ENCODE results near the gene RAB36. TPM values are rescaled to one million over a fixed set of nuclear protein-coding genes. Genes with fewer than 3 reads are reported as not detected.

Gene RAB36
- total RNA-seq, 1 donor from 2014 or later = not detected

- intact Hi-C loops (cut with micrococcal nuclease) = no loop called here
These were observed 58.3 kb downstream of the RAB36 start for GRCh38 chr22:23203452-23204124.

DNA sequence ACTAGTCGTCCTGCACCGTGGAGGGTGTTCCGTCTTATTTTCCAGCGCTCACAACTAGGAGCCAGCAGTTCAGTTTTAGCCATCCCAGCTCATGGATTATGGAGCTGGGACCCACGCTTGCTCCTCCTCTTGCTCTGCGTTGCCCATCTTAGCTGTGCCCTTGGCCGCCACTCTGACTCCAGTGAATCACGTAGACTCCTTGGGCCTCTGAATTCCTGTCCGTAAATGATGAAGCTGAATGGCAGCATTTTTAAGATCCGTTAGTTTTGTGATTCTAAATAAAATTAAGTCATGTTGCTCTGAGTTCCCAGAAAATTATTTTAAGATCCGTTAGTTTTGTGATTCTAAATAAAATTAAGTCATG is 58.8 kb downstream of the RAB36 start:
- intact Hi-C loops (cut with micrococcal nuclease) = no loop called here

GRCh38 chr22:23204541-23205157 is 59.4 kb downstream of the RAB36 start:
- intact Hi-C loops (cut with micrococcal nuclease) = no loop called here

GRCh38 chr22:23205339-23206049 is 60.2 kb downstream of the RAB36 start:
- intact Hi-C loops (cut with micrococcal nuclease) = no loop called here

DNA sequence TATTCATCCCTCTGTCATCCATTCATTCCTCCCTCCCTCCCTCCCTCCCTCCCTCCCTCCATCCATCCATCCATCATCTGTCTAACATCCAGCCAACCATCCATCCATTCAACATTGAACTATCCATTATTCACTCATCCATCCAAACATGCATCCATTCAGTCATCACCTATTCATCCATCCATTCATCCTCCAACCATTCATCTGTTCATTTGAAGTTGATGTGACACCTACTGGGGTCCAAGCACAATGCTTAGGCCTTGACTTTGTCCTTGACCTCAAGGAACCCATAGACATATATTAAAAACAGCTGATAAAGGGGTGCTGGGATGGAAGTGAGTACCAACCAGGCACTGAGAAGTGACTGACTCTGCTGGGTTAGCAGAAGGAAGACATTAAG is 61.6 kb downstream of the RAB36 start:
- intact Hi-C loops (cut with micrococcal nuclease) = no loop called here

GRCh38 chr22:23207729-23208393 is 62.6 kb downstream of the RAB36 start:
- intact Hi-C loops (cut with micrococcal nuclease) = no loop called here

DNA sequence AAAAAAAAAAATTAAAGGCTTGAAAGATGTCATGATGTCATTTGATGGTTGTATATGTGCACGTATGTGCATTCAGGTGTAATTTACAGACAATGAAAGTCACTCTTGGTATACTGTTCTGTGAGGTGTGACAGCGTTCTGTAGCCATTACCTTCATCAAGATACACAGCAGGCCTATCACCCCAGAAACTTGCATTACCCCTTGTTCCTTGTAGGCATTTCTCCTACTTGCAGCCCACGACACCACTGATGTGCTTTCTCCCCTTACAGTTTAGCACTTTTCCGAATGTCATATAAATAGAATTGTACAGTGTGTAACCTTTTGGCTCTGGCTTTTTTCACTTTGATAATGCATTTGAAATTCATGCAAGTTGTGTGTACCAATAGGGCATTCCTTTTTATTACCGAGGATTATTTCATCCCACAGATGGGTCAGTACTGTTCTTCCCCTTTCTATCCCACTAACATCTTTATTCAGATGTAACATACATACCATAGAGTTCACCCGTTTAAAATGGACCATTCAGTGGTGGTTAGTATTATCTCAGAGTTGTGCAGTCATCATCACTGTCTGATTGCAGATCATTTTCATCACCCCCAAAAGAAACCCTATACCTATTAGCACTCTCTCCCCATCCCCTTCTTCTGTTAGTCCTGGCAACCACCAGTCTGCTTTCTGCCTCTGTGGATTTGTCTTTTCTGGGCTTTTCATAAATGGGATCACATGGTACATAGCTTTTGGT is 65.3 kb downstream of the RAB36 start:
- intact Hi-C loops (cut with micrococcal nuclease) = no loop called here

DNA sequence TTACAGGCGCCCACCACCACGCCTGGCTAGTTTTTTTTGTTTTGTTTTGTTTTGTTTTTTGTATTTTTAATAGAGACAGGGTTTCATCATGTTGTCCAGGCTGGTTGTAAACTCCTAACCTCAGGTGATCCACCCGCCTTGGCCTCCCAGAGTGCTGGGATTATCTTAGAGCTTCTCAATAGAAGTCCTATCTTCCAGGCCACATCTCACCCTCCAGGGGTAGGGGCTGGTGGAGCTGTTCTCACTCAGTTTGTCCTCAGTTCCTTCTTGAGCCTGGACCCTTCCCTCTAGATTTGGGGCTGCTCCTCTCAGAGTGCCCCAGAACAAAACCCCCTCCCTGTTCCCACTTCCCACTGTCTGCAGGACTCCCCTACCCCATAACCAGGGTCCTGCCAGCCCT is 66.3 kb downstream of the RAB36 start:
- intact Hi-C loops (cut with micrococcal nuclease) = no loop called here

- intact Hi-C loops (cut with micrococcal nuclease) = no loop called here
These were observed 67.1 kb downstream of the RAB36 start for GRCh38 chr22:23212061-23213021.

DNA sequence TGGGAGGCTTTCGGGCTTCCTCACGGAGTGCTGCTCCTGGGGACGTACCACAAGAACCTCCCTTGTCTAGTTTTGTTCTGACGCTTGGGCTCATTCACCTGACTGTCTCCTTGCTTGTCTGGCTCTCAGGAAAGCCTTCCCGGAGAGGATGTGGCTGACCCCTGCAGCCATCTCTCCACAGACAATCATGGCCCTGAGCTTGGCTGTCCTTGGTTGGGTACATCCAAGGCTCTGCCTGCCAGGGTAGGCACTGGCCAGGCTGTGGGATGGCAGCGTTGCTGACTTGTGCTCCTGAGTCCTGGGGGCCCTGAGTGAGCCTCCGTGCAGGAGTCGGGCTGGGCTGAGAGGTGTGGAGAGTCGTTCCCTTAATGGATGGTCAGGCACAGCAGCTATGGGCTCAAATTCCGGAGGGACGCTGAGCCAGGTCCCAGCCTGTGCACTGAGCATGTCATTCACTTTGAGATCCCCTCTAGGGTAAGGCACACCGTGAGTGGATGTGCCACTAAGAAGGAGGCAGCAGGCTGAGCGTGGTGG is 67.8 kb downstream of the RAB36 start:
- intact Hi-C loops (cut with micrococcal nuclease) = no loop called here

DNA sequence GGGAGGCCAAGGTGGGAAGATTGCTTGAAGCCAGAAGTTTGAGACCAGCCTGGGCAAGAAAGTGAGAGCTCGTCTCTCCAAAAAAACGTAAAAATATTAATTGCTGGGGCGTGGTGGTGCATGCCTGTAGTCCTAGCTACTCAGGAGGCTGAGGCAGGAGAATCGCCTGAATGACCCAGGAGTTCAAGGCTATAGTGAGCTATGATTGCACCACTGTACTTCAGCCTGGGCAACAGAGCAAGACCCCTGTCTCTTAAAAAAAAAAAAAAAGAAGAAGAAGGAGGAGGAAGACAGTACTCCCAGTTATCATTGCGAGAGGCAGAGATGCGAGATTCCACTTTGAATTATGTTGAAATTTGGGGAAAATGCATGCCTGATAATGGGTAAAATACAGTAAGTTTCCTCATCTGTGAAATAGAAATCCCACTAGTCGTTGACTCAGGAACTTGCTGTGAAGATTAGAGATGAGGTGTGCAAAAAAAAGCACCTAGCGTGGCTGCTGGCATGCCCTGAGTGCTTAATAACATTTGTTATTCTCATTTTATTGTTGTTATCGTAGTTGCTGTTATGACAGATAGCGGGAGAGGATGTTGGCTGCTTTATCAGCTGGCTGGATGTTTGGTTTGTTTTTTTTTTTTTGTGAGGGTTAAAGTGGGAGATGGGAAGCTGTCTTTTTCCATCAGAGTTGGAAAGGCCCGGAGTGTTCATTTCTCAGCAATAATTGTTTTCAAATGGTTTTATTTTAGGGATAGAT is 68.5 kb downstream of the RAB36 start:
- intact Hi-C loops (cut with micrococcal nuclease) = no loop called here

Other genes with a start within 250 kb of the RAB36 start
- gene GNAZ, start 75.0 kb upstream of the RAB36 start, total RNA-seq = 0.22 TPM in 1 of 2 replicates, not detected in the other
- gene RSPH14, start 3.5 kb upstream of the RAB36 start, total RNA-seq = not detected in 2 replicates
- 67.7 and 74.1 TPM in 2 replicates for gene BCR, start 35.0 kb downstream of the RAB36 start, total RNA-seq

Measured in T-helper 1 cell treated with Interleukin-12 subunit alpha and Interleukin-12 subunit beta and Interleukin-4 antibody, amounts not matched to agents 30 ng/mL and 1 ng/mL, for 36 hours (primary cell).